HG03060 (cell line): Measurements from ENCODE around the gene CNTN6.

Experiments used
- ATAC-seq: cut with Tn5 transposase; IDR thresholded peaks from one replicate; pipeline ENCODE4 v1.9.1; 2021; ENCODE audit warnings: low read depth, moderate number of reproducible peaks; ENCODE audit not compliant: unreplicated experiment

The CNTN6 gene

GRCh38 chr3:1400571-1400970 lies 307.7 kb downstream of the CNTN6 start:
- no peak for ATAC-seq

DNA sequence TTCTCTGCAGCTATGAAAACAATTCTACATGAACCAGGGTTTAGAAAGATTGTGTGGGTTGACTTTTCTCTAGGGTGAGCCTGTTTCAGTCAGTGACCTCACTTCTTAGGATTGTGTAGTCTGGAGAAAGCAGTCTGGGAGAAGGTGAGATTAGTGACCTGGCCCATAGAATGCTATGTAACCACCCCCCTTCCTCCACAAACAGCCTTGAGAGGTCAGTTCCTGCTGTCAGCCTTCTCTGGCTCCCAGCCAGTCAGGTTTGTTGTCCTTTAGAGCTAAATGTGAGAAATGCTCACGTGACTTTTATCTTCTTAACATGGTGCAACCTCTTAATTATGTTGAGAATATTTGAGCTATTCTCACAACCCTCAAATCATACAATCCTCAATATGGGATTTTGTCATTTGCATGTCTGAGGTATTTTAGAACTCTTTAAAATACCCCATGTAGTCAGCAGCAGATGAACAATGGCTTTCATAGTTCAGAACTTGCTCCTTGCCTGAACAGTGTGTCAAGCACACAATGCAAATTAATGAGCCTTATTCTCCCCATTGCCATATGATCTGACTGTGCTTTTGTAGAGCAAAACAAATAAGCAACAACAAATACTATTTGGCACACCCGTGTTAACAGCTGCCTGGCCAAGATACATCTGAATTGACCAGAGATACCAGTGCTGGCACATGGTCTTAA lies 311.6 kb downstream of the CNTN6 start:
- ATAC-seq, result no peak

GRCh38 chr3:1406250-1406649 lies 313.4 kb downstream of the CNTN6 start:
- no peak for ATAC-seq

GRCh38 chr3:1421577-1421976 lies 328.8 kb downstream of the CNTN6 start:
- no peak for ATAC-seq

DNA sequence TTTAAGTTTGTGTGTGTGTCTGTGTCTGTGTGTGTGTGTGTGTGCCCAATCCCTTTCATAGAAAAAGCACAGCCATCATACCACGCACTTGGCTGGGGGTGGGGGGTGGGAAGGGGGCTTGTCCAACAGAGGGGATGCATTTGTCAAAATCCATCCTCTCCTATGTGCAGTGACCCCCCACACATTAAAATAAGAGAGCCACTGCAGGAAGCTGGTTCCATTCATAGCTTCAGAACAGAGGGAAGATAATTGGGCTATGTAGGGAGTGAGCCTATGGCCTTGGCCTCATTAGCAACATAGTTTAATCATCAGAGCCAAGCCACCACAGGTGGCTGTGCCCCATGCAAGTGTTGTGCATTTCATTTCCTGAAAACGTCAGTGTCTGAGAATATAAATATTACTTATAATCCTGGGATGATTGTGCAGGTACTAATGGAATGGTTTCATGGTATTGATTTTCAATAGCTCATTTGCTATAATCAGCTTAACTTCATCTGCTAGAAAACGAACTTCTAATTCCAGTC lies 330.8 kb downstream of the CNTN6 start:
- ATAC-seq, result no peak

DNA sequence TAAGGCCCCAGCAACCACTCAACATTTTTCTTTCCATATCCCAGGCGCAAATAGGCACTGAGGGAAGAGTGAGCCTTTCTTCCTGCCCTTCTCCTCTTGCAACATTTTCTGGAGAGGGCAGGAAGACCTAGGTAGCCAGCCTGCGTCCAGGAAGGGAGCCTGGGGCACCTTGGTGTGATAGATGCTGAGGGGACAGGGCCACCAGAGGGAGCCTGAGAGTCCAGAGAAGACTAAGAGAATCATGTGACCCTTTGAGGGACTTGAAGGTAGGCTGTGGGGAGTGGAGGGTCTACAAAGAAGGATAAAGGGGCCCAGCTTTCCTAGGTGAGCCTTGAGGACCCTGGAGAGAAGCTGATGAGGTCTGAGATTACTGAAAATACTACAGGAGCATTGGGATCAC lies 346.6 kb downstream of the CNTN6 start:
- no peak for ATAC-seq

GRCh38 chr3:1442271-1442670 lies 349.4 kb downstream of the CNTN6 start:
- ATAC-seq, result no peak

DNA sequence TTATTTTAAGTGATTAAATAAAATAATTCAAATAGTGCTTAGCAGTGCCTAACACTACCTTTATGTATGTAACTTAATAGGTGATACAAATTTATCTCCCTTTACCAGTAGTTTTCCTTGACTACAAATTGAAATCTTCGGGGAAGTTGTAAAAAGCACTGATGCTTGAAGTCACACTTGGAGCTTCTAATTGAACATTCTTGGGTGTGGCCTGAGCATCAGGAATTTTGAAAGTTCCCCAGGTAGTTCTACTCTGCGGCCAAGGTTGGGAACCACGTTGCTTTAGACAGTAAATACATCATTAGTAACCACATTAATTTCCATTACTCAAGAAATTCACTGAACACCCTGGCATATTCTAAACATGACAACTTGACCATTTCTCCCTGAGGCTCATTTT lies 351.4 kb downstream of the CNTN6 start:
- no peak for ATAC-seq

- no peak for ATAC-seq
Measured at GRCh38 chr3:1446531-1446930, 353.7 kb downstream of the CNTN6 start.

GRCh38 chr3:1447452-1447851 lies 354.6 kb downstream of the CNTN6 start:
- no peak for ATAC-seq

DNA sequence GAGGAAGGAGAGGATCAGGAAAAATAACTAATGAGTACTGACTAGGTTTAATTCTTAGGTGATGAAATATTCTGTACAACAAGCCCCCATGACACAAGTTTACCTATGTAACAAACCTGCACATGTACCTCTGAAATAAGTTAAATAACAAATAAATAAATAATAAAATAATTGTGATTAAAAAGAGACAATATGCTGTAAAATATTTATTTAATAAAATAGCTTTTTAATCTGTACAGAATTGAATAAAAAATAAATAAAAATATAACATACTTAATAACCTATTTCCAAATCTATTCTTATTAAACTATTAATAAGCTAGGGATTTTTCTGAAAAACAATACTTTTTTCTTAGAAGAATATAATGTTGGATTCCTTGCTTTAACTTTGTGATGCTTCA lies 355.6 kb downstream of the CNTN6 start:
- ATAC-seq, result no peak
